T47D (cell line): ENCODE measurements around the gene AP3S2.
A peak's percentile ranks its signal among the peaks of the same experiment; 100 is the strongest.
"Not testable (repeated sequence)": the region's sequence is repeated elsewhere in the genome, so short reads cannot be mapped to it uniquely, and the experiment has no call there.

ENCODE experiments used
- DNase-seq, 2 experiments: peaks; one replicate each; pipeline versions ENCODE4 v3.0.0 to v3.0.0-alpha.2; 2011 to 2012; ENCODE audit warnings: low read depth in 1 of 2, low spot score in 1 of 2
- JUND ChIP-seq: IDR thresholded peaks from 2 replicates; pipeline ENCODE4 v1.6.1; 2012; ENCODE audit warnings: low read depth
- in situ Hi-C: cut with HindIII; loops from 2 replicates; pipeline ENCODE4 v1.10.0; 2016; ENCODE audit warnings: low sequenced_read_pairs, low pct_unique_long_range_greater_than_20kb

AP3S2 gene

DNA sequence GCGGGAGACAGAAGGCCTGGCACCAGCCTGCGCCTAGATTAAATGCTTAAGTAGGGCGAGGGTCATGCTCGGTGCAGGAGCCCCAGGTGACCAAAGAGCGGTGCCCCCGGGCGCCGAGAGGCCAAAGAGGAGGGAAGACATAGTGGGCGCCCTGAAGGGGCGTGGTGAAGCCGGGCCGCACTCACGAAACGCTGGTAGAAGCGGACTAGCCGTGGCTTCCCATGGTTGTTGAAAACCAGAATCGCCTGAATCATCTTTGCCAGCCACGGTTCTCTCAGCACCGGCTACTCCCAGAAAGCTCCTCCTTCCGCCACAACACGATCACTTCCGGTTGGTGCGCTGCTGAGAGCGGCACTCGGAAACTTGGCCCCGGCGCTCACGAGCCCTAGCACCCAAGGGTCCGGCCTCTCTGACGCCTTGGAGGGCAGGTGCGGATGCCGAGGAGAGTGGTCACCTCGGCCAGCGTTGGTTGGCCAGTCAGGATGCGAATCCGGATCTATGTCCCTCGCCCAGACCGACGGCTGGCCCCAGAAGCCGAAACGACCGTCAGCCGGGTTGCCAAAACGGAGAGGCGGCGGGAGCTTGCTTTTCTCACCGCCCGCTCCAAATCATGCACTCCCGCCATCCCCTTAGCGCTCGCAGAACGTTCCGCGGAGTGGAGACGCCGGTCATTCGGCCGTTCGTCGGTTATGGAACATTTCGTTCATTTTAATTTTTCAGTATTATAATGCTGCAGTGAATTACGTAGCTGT, at the start of gene AP3S2:
AP3S2 (minus strand) TSS at position 299 of the 752 bp plus-strand sequence; CDS start at position 254, 45 bp downstream.
- in situ Hi-C loops = no loop called here
- TF ChIP-seq JUND = 0 out of 2 replicates have a peak, but pooled peaks have one; percentile 26
- DNase-seq = peak in 1 of 2 experiments; percentile 97

DNA sequence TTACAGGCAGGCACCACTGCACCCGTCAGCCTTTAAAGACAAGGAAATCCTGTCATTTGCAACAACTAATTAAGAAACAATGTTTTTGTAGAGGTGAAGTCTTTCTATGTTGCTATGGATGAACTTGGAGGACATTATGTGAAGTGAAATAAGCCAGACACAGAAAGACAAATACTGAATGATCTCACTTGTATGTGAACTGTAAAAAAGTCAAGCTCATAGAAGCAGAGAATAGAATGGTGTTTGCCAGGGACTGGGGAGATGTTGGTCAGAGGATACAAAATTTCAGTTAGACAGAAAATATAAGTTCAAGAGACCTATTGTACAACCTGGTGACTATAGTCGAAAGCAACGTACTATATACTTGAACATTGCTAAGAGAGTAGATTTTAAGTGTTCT, 46.1 kb upstream of the AP3S2 start:
- in situ Hi-C loops = no loop called here
- no peak for DNase-seq

DNA sequence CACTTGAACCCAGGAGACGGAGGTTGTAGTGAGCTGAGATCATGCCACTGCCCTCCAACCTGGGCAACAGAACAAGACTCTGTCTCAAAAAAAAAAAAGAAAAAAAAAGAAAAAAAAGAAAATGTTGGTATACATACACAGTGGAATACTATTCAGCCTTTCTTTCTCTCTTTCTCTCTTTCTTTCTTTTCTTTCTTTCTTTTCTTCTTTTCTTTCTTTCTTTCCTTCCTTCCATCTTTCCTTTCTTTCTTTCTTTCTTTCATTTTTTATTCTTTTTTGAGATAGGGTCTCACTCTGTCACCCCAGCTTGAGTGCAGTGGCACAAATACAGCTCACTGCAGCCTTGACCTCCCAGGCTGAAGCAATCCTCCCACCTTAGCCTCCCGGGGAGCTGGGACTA, 45.6 kb upstream of the AP3S2 start:
- DNase-seq, in situ Hi-C loops: not testable (repeated sequence)

More for the DNA sequence above, 46.1 kb upstream of the AP3S2 start:
- no peak for TF ChIP-seq JUND

DNA sequence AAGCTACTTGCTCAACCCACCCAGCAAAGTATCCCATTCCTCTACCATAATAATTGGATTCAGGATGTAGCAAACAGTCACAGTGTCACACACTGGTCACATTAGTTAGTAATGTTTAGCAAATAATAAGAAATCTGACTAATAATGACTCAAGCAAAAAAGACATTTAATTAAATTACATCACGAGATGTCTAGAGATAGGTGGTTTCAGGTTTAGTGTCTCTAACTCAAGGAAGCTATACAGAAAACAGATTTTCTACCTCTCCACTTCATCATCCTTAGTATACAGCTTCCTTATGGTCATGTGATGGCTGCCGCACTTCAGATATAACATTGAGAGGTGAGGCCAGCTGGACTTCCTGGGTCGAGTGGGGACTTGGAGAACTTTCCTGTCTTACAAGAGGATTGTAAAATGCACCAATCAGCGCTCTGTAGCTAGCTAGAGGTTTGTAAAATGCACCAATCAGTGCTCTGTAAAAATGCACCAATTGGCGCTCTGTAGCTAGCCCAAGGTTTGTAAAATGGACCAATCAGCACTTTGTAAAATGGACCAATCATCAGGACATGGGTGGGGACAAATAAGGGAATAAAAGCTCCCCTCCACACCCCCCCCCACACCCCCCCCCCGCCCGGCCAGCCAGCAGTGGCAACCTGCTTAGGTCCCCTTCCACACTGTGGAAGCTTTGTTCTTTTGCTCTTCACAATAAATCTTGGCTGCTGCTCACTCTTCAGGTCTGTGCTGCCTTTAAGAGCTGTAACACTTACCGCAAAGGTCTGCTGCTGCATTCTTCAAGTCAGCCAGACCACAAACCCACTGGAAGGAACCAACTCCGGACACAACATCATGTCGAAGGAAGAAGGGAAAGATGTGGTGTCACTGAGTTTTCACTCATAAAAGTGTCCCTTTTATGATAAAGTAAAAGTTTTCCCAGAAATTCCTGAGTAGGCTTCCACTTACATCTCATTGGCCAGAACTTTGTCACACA, 43.9 kb upstream of the AP3S2 start:
- no peak for TF ChIP-seq JUND
- in situ Hi-C loops = no loop called here
- no peak for DNase-seq

DNA sequence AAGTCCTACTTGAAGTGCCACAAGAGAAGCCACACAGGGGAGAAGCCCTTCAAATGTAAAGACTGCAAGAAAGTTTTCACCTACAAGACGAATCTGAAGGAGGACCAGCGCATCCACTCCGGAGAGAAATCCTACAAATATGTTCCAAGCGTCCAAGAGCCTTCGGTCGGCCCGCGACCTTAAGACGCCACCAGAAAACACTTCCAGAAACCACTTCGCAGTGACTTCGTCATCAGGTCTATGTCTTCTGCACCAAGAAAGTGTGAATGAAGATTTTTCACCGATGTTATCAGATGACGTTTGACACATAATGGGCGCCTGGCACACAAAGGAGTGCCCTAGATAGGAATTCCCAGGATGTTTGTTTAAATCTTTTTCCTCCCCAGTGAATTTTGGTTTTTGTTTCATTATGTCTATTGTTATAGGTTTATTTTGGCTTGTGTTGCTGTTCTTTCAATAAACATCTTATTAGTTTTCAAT, 43.0 kb upstream of the AP3S2 start:
- in situ Hi-C loops = no loop called here
- no peak for TF ChIP-seq JUND

DNA sequence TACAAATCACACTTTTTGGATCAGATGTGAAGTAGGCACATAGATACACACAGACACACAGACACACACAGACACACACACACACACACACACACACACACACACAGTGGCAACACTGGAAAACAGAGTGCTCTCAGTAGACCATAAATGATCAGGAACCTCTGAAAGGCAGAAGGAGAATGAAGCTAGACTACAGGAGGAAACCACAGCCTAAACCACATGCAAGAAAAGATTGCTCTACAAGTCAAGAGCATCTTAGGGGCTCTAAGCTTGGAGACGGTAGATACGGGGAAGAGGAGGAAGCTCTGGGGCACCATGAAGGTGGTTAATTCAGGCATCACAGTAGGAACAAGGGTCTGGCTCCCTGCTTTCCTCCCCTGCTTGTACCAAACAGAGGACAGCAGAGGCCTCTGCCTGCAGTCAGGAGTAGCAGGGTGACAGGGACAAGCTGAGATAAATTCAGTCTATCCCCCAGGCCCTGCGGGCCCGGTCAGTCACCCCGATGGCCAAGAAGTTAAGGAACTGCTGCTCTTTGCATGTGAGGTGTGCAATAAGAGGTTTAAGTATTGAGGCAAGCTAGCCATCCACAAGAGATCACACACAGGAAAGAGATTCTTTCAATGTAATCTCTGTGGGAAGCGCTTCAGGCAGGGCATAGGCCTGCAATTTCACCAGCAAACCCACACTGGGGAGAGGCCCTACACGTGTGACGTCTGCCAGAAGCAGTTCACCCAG, 42.4 kb upstream of the AP3S2 start:
- DNase-seq = no peak
- no peak for TF ChIP-seq JUND
- in situ Hi-C loops = no loop called here

More for the DNA sequence above, 43.0 kb upstream of the AP3S2 start:
- no peak for DNase-seq

DNA sequence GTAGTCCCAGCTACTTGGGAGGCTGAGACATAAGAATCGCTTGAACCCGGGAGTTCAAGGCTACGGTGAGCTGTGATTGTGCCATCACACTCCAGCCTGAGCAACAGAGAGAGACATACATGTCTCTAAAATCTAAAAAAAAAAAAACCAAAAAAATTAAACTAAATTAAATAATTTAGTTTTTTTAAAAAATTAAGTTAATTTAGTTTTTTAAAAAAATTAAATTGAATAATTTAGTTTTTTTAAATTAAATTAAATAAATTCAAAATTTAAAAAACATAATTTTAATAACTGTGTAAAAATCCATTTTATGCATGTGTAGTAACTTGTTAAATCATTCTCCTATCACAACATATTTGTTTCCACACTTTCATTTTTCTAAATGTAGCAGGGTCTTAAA, 39.1 kb upstream of the AP3S2 start:
- DNase-seq = no peak
- in situ Hi-C loops = no loop called here
- no peak for TF ChIP-seq JUND

DNA sequence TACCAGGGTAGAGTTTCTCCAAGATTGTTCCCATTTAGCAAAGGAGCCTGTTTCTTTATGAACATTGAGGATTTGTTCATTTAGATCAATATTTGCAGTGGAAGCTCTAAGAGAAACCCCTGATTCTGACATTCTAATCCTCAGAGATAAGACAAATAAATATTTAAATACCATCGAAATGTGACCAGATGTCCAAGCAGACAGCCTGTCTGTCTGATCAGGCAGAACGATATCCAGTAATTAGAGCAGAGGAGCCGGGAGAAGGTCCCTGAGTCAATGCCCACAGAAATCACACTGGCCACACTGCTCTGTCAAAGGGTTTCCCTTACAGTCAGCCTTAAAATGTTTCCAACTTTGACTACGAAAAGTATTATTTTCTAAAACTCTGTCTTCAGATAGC, 34.6 kb upstream of the AP3S2 start:
- in situ Hi-C loops = no loop called here
- no peak for TF ChIP-seq JUND
- no peak for DNase-seq

DNA sequence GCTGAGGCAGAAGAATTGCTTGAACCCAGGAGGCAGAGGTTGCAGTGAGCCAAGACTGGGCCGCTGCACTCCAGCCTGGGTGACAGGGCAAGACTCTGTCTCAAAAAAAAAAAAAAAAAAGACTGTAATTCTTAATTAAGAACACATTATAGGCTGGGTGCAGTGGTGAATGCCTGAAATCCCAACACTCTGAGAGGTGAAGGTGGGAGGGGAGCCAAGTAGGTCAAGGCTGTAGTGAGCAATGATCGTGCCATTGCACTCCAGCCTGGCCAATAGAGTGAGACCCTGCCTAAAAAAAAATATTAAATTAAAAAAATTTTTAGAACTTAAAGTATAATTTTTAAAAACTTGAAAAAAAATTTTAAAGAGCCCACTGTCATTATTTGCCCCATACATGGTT, 32.4 kb upstream of the AP3S2 start:
- no peak for DNase-seq
- in situ Hi-C loops = no loop called here
- no peak for TF ChIP-seq JUND

DNA sequence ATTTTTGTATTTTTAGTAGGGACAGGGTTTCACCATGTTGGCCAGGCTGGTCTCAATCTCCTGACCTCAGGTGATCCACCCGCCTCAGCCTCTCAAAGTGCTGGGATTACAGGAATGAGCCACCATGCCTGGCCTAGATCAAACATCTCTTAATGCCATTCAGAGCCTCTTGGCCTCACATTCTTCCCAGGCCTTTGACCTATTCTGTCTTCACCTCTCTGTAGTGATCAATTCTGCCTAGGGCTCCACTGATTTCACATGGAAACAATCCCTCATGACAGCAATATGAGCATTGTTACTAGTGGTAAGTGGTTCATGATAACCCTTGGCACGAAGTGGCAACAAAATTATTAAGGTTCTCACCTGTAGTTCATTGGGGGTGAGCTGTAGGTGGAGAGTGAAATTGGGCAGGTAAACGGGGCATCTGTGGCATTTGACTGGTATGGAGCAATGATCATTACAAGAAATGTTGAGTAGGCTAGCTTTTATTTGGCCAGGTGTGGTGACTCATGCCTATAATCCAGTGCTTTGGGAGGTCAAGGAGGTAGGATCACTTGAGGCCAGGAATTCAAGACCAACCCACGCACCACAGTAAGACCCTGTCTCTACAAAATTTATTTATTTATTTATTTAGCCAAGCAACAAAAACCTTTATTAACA, 23.8 kb upstream of the AP3S2 start:
- in situ Hi-C loops = no loop called here
- peak in 1 of 2 experiments; percentile 70 for DNase-seq

DNA sequence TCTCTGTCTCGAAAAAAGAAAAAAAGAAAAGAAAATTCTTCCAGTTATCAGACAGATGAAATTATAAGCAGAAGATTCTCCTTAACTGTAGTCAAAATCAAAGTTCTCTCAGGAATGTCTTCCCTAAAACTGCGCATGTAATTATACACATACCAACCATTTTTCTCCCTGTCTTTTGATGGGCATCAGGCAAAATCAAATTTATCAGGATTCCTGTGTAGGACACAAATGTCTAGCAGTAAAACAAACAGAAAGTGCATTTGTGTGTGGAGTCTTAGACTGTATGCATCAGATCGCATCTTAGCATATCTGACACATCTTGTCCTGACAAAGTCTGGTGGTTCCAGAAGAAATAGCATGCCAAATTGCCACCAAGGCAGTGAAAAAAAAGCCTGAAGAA, 22.9 kb upstream of the AP3S2 start:
- DNase-seq = peak in 1 of 2 experiments; percentile 88
- in situ Hi-C loops = no loop called here

More for the DNA sequence above, 23.8 kb upstream of the AP3S2 start:
- TF ChIP-seq JUND = peak; percentile 83

More for the DNA sequence above, 22.9 kb upstream of the AP3S2 start:
- TF ChIP-seq JUND = peak; percentile 93
